ENCODE data around the gene FBRSL1.
"Not testable (repeated sequence)": the region's sequence is repeated elsewhere in the genome, so short reads cannot be mapped to it uniquely, and the experiment has no call there.

FBRSL1 gene

DNA sequence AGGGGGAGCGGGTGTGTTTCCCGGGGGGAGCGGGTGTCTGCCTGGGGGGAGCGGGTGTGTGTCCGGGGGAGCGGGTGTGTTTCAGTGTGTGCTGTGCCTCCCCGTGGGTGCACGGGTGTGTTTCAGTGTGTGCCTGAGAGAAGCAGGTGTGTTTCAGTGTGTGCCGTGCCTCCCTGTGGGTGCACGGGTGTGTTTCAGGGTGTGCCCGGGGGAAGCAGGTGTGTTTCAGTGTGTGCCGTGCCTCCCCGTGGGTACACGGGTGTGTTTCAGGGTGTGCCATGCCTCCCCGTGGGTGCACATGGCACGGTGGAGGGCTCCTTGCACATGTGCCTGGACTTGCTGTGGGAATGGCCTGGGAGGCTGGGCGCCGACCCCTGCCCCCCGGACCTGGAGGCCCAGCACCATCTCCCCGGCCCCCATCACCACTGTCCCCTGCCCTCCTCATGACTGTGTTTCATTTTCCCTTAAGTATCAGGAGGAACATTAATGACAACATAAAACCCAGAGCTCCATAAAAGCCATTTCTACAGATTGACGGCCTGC, 38.7 kb downstream of the FBRSL1 start:
- DNase-seq, result no peak

DNA sequence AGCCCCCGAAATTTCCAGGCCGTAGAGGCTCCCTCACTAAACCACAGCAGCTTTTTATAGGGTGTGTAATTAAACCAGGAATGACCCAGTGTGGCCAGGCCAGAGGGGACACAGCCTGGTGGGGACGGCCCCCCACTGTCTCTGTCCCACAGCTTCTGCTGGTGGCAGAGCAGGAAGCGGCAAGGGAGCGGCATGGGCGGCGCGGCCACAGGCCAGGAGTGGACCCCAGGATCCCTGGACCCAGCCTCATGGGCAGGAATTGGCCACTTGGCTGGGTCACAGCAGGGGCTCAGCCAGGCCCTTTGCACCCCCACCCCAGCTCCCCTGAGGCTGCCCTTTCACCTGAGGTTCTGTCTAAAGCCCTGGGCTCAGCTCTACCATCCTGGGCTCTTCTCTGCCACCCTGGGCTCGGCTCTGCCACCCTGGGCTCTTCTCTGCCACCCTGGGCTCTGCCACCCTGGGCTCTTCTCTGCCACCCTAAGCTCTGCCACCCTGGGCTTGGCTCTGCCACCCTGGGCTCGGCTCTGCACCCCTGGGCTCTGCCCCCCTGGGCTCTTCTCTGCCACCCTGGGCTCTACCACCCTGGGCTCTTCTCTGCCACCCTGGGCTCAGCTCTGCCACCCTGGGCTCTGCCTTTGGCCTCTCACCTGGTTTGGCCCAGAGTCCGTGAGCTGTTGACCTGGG, 39.3 kb downstream of the FBRSL1 start:
- DNase-seq, result no peak

DNA sequence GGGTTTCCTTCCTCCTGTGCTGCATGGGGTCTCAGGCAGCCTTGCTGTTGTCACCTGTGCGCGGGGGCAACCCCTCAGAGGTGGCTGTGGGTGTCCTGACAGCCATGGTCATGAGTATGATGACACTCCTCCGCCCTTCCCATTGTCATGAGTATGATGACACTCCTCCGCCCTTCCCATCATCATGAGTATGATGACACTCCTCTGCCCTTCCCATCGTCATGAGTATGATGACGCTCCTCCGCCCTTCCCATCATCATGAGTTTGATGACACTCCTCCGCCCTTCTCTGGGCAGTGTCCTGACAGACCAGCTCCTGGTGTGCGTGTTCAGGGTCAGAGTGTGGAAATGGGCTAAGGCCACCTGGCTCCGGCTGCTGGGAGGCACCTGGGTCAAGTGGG, 40.0 kb downstream of the FBRSL1 start:
- no peak for DNase-seq

DNA sequence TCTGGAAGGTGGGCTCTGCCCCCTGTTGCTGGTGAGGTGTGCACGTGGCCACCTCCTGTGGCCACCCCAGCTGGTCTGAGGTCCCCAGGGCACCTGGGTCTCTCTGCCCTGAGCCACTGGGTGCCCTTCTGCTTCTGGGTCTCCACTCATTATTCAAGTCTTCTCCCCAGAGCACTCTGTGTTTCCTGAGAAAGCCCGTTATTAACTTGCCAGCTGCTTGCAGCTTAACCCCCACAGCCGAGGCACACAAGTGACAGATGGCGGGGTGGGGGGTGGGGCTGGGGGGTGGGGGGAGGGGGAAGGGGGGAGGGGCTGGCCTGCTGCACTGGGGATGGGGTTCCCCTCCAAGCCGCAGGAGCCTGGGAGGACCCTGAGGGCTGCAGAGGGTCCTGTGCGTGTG, 40.5 kb downstream of the FBRSL1 start:
- DNase-seq, result no peak

DNA sequence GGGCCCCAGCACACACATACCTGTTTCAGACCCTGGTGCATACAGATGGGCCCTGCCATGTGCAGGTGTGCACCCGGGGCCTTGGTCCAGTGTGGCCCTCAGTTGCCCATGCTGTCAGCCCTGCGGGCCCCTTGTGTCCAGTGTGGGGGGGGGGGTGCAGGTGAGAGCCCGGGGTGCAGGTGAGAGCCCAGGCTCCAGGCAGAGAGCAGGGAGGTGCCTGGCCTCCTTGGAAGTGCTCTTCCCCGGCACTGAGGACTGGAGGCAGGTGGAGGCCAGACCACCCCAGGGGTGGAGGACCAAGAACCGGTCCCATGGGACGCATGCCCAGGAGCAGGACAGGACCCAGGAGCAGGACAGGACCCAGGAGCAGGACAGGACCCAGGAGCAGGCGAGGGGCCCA, 40.9 kb downstream of the FBRSL1 start:
- no peak for DNase-seq

DNA sequence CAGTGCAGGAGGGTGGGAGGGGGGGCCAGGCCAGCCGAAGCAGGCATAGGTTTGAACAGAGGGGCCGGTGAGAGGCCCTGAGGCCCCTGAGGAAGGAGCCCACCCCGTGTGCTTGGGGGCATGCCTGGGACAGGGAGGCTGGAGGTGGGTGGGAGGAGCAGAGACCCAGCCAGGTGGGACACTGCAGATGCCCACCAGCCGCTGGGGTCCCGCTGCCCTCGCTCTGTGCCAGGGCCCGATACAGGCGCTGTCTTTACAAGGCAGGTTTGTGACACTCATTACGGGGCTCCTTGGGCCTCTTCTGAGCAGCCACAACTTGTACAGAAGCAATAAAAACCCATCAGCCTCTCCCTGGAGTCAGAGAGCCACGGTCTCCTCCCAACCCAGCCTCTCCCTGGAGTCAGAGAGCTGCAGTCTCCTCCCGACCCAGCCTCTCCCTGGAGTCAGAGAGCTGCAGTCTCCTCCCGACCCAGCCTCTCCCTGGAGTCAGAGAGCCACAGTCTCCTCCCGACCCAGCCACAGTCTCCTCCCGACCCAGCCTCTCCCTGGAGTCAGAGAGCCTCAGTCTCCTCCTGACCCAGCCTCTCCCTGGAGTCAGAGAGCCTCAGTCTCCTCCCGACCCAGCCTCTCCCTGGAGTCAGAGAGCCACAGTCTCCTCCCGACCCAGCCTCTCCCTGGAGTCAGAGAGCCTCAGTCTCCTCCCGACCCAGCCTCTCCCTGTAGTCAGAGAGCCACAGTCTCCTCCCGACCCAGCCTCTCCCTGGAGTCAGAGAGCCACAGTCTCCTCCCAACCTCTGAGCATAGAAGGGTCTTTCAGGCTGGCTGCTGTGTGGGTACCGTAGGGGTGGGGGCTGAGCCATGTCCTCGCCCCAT, 43.0 kb downstream of the FBRSL1 start:
- DNase-seq, result not testable (repeated sequence)

DNA sequence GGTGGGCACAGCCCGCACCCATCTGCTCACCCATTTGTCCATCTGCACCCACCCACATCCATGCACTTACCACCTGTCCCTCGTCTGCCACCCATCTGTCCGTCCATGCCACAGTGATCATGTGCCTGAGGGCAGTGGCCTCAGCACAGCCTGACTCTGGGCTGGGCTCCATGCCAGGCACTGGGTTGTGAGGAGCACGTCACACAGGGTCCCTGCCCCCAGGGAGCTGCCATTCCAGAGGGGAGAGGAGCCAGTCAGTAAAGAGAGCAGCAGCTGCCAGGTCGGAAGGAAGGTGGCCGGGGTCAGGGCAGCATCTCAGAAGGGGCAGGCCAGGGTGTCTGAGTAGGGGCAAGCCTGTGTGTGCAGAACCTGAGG, 43.6 kb downstream of the FBRSL1 start:
- no peak for DNase-seq

DNA sequence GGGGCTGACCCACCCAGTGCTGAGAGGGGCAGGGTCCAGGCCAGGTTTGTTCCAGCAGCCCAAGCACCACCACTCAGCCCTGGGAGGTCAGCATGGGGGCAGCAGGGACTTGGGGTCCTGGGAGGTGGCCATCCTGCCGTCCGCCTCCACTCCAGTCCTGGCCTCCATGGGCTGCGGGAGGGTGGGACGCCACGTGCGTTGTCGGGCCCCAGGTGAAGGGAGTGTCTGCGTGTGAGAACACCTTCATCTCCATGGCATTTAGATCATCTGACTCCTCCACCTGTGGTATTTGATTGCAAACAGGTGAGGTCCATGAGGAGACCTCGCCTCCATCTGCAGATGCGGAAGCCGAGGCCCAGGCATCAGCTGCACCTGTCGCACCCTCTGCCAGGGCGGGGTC, 44.1 kb downstream of the FBRSL1 start:
- DNase-seq, result no peak

DNA sequence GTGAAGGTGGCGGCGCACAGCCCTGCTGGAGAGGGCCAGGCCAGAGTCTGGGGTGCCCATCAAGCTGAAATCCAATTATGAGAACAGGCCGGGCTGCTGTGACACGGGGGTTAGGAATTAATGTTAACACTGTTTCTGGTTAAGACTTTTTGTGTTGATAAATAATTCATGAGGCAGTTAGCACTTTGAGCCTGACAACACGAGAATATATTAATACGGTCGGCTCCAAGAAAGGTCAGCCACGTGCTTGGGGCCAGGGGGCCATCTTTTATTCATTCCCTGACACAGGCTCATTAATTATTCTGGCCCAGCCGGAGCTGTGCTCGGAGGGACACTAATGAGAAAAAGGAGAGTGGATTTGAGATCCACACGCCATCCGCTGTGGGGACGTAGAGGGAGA, 45.1 kb downstream of the FBRSL1 start:
- DNase-seq, result no peak

DNA sequence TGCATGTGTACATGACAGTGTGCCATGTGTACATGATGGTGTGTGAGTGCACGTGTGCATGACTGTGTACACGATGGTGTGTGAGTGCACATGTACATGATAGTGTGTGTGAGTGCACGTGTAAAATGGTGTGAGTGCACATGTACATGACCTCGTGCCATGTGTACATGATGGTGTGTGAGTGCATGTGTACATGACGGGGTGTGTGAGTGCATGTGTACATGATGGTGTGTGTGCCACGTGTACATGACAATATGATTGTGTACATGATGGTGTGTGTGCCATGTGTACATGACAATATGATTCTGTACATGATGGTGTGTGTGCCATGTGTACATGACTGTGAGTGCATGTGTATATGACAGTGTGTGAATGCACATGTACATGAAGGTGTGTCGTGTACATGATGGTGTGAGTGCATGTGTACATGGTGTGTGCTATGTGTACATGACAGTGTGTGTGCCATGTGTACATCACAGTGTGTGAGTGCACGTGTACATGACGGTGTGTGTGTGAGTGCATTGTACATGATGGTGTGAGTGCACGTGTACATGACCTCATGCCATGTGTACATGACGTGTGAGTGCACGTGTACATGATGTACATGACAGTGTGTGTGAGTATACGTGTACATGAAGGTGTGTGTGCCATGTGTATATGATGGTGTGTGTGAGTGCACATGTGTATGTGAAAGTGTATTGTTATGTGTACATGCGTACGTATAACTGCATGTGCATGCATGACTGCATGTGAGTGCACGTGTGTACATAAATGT, 46.3 kb downstream of the FBRSL1 start:
- DNase-seq, result no peak

GRCh38 chr12:132537049-132537448, 47.1 kb downstream of the FBRSL1 start:
- DNase-seq, result no peak

DNA sequence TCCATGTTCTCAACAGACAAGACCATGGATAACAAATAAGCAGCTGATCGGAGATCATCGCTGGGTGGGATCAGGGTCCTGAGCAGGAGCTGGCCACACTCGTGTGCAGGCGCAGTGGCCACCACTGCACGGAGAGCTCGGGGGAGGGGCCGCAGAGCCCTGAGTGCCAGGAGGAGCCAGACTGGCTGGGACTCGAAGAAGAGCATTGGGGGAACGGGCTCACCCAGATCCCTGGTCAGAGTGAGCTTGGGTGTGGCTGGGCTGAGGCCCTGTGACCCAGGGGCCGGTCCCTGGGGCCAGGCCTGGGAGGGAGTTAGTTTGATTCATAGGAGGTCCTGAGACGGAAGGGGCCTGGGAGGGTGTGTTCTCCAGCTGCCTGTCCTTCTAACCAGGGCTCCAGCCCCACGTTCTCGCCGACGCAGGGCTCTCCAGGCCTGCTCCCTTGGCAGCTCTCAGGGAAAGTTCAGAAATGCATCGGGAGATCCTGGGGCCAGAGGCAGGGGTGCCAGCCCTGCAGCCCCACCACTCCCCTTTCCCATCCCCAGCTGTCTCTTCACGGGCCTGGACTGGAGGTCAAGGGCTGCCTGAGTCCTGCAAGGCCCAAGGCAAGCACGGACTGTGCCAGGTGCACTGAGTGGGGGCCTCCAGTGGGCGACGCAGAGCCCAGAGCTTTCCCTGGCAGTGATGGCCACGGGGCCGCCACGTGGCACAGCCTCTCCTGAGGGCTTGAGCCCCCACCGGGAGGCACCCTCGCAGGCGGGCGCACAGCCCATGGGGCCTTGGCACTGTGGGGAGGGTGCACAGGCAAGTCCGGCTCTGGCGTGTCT, 48.1 kb downstream of the FBRSL1 start:
- no peak for DNase-seq

DNA sequence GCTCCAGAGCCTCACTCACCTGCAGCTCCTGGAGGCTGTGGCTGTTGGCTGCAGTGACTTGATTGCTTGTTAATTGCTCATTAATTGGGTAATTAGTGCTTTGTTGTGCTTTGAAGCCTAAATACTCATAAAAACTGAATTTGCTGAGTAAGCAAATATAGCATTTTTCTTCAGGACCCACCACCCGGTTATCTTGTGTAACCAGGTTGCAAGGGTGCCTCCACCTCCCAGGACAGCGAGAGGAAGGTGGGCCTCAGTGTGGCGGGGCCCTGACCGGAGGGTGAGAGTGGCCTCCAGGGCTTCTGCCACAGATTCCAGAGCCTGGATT, 48.7 kb downstream of the FBRSL1 start:
- DNase-seq, result no peak

GRCh38 chr12:132539016-132539773, 49.2 kb downstream of the FBRSL1 start:
- DNase-seq, result no peak

- no peak for DNase-seq
Measured at GRCh38 chr12:132540436-132540835, 50.5 kb downstream of the FBRSL1 start.

DNA sequence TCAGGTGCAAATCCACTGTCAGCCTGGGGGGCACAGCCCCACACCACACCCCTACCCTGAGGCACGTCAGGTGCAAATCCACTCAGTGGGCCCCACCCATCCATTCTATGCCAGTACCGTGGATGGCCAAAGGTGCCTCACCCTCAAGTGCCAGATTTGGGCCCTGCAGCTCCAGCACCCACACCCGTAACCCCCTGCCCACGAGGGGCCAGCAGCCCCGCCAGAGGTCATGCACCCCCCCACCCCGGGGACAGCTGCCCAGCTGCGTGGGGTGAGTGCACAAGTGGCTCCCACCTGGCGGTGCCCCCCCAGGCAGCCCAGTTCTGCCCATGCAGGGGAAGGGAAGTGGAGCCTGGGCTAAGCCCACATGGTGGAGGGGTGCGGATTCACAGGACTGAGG, 51.2 kb downstream of the FBRSL1 start:
- DNase-seq, result no peak

- no peak for DNase-seq
Measured at GRCh38 chr12:132541996-132542395, 52.0 kb downstream of the FBRSL1 start.

GRCh38 chr12:132542661-132543060, 52.7 kb downstream of the FBRSL1 start:
- no peak for DNase-seq

- DNase-seq, result no peak
Measured at GRCh38 chr12:132543298-132544079, 53.5 kb downstream of the FBRSL1 start.

GRCh38 chr12:132544080-132544397, 54.1 kb downstream of the FBRSL1 start:
- DNase-seq, result no peak

GRCh38 chr12:132544498-132544897, 54.5 kb downstream of the FBRSL1 start:
- DNase-seq, result no peak

Measured in central memory CD4-positive, alpha-beta T cell (primary cell).